GM12878 (cell line): ENCODE measurements around the gene SPATA25. TPM values are rescaled to one million over a fixed set of nuclear protein-coding genes. Genes with fewer than 3 reads are reported as not detected.

Experiments used
- CBFB ChIP-seq: IDR thresholded peaks from 2 replicates; pipeline ENCODE4 v1.6.1; 2016; ENCODE audit warnings: antibody characterized with exemption, low read depth
- CBX3 ChIP-seq: fragments of 200-600 bp; sonication (generic); IDR thresholded peaks from 2 replicates; pipeline ENCODE4 v1.6.1; 2016; ENCODE audit warnings: low read depth, borderline replicate concordance
- CHD1 ChIP-seq: IDR thresholded peaks from 2 replicates; pipeline ENCODE4 v1.6.1; 2012; ENCODE audit warnings: low read depth, low read length, improper control_type of control experiment
- CHD2 ChIP-seq: IDR thresholded peaks from 2 replicates; pipeline ENCODE4 v1.6.1; 2011; ENCODE audit warnings: low read depth, low read length, improper control_type of control experiment, borderline replicate concordance
- CHD4 ChIP-seq: fragments of 200-600 bp; sonication (generic); IDR thresholded peaks from 2 replicates; pipeline ENCODE4 v1.6.1; 2016; ENCODE audit warnings: mild to moderate bottlenecking
- CREB1 ChIP-seq: IDR thresholded peaks from 2 replicates; pipeline ENCODE4 v1.6.1; 2012; ENCODE audit warnings: low read depth, mild to moderate bottlenecking, inconsistent platforms
- EED ChIP-seq: sonication (generic); IDR thresholded peaks from 2 replicates; pipeline ENCODE4 v1.6.1; 2016; ENCODE audit warnings: antibody characterized with exemption, low read depth
- EGR1 ChIP-seq, 2 experiments: IDR thresholded peaks; 1 replicate in 1 of 2; 2 replicates in 1 of 2; pipeline ENCODE4 v1.6.1; 2011 to 2012; ENCODE audit warnings: low read depth in 2 of 2, low read length in 2 of 2, borderline replicate concordance in 1 of 2, mild to moderate bottlenecking in 1 of 2, moderate library complexity in 1 of 2
- FOS ChIP-seq: IDR thresholded peaks from 3 replicates; pipeline ENCODE4 v1.6.1; 2011; ENCODE audit warnings: borderline replicate concordance; ENCODE audit not compliant: insufficient read length; ENCODE audit errors: extremely low read depth
- IKZF2 ChIP-seq, 2 experiments: fragments of 450-650 bp; IDR thresholded peaks; 2 replicates each; pipeline ENCODE4 v1.6.1; 2017; ENCODE audit warnings: mild to moderate bottlenecking in 2 of 2, moderate library complexity in 2 of 2
- JUNB ChIP-seq: IDR thresholded peaks from 2 replicates; pipeline ENCODE4 v1.6.1; 2016; ENCODE audit warnings: antibody characterized with exemption, mild to moderate bottlenecking
- KLF5 ChIP-seq: fragments of 450-650 bp; IDR thresholded peaks from 2 replicates; pipeline ENCODE4 v1.6.1; 2014; ENCODE audit warnings: mild to moderate bottlenecking; ENCODE audit not compliant: partially characterized antibody
- MXI1 ChIP-seq: fragments of 150-350 bp; IDR thresholded peaks from 2 replicates; pipeline ENCODE4 v1.6.1; 2011; ENCODE audit warnings: low read depth, mild to moderate bottlenecking, inconsistent platforms, low read length, improper control_type of control experiment
- PML ChIP-seq: IDR thresholded peaks from 2 replicates; pipeline ENCODE4 v1.6.1; 2012; ENCODE audit warnings: low read length, inconsistent platforms
- POLR2AphosphoS5 ChIP-seq: IDR thresholded peaks from 2 replicates; pipeline ENCODE4 v1.6.1; 2011; ENCODE audit warnings: mild to moderate bottlenecking, low read length, inconsistent platforms
- RAD51 ChIP-seq: fragments of 450-650 bp; IDR thresholded peaks from 2 replicates; pipeline ENCODE4 v1.6.1; 2016; ENCODE audit warnings: moderate library complexity, mild to moderate bottlenecking, inconsistent platforms
- RB1 ChIP-seq: fragments of 450-650 bp; formaldehyde crosslinking; IDR thresholded peaks from 2 replicates; pipeline ENCODE4 v1.6.1; 2017; ENCODE audit warnings: mild to moderate bottlenecking, borderline replicate concordance
- SUZ12 ChIP-seq: fragments of 200-600 bp; sonication (generic); IDR thresholded peaks from one replicate; pipeline ENCODE4 v1.6.1; 2018; ENCODE audit warnings: antibody characterized with exemption, mild to moderate bottlenecking; ENCODE audit not compliant: unreplicated experiment
- TAF1 ChIP-seq: IDR thresholded peaks from 2 replicates; pipeline ENCODE4 v1.6.1; 2011; ENCODE audit warnings: mild to moderate bottlenecking, low read depth, low read length, borderline replicate concordance
- TBL1XR1 ChIP-seq: IDR thresholded peaks from 2 replicates; pipeline ENCODE4 v1.6.1; 2012; ENCODE audit warnings: low read depth, low read length, improper control_type of control experiment
- polyA plus RNA-seq, 11 experiments: library from polyadenylated mRNA; depleted of rRNA in 4 of 11; unstranded in 6 of 11; stranded (reverse) in 5 of 11; fragments of >200 nt; fragmentation: Nextera tagmentation in 4 of 11; fragmentation: Illumina TruSeq in 1 of 11; extraction: Ambion mirVana in 4 of 11; extraction: Trizol in 1 of 11; gene quantifications; 1 replicate in 1 of 11; 2 replicates in 10 of 11; pipeline versions ENCODE4 v1.2.1 to v1.2.3, GENCODE V29; 2011 to 2016; ENCODE audit warnings: inconsistent platforms in 2 of 11, missing spikeins in 2 of 11, low read depth in 1 of 11
- total RNA-seq, 4 experiments: library from RNA; depleted of rRNA in 3 of 4; stranded (reverse); fragments of >200 nt in 3 of 4; fragmentation: Illumina TruSeq in 1 of 4; extraction: Trizol in 1 of 4; gene quantifications; 2 replicates each; pipeline versions ENCODE4 v1.2.1 to v1.2.3, GENCODE V29; 2013 to 2021
- TF ChIP-seq, protein P1 (sequence below): fragments of 150-350 bp; IDR thresholded peaks from 2 replicates; pipeline ENCODE4 v1.6.1; 2014; ENCODE audit warnings: mild to moderate bottlenecking, low read depth, low read length
- TF ChIP-seq, protein P2 (sequence below): IDR thresholded peaks from 2 replicates; pipeline ENCODE4 v1.6.1; 2012; ENCODE audit warnings: mild to moderate bottlenecking, low read depth, low read length
- TF ChIP-seq, protein P3 (sequence below): fragments of 450-650 bp; IDR thresholded peaks from 2 replicates; pipeline ENCODE4 v1.6.1; 2017; ENCODE audit warnings: mild to moderate bottlenecking, low read depth, inconsistent platforms; ENCODE audit not compliant: poor library complexity, severe bottlenecking

SPATA25 gene
- total and polyA plus RNA-seq, 10 of the 15 experiments (the other 5 are each of a cell fraction or from before 2014, with no cell fraction given), result 0.28 to 2.9 (median 1.3) TPM; not detected in 3

DNA sequence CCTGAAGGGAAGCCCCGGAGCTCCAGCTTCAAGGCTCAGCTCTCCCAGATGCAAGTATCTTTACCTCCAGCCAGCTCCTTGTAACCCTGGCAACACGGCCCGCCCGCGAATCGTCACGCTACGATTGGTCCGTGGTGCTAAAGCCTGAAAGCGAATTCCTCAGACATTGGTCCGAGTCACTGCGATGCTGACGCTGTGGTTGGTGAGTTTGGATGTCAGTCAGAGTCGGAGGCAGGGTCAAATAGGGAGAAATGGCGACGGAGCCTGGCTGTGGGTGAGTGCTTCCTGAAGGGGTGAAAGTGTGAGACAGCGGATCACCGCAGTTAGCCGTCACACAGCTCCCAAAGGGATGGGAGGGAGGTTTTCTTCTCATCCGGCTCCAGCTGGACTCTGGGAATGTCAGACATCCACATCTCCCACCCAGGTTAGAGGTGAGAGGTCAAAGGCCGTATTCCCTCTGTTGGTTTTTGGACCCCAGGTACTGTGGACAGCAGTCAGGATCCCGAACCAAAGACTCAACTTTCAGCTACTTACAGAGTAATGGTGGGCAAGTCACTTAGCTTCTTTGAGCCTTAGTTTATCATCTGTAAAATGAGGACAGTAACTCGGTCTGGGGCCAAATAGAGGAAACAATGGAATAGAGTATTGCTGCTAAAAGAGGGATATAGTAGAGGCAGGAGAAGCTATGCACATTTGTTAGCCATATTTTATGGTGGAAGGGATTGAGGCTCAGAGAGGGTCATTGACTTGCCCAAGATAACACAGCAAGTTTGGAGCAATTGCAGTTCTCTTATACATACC lies 6.2 kb downstream of the SPATA25 start, which contains the start of gene ZSWIM1 (continued):
- TF ChIP-seq FOS (peak; percentile 96), CBX3 (no peak), TBL1XR1 (0 out of 2 replicates have a peak, but pooled peaks have one; percentile 29), EED (no peak), JUNB (no peak), CHD1 (no peak), MXI1 (peak; percentile 94), EGR1 (IDR thresholded peaks at IDR 0.05; ENCODE audit: borderline replicate concordance in 1 of 2, low read depth in 2 of 2, low read length in 2 of 2) (no peak), IKZF2 (IDR thresholded peaks at IDR 0.05) (peak; percentile 76 to 78), SUZ12 (no peak), POLR2AphosphoS5 (peak; percentile 98), KLF5 (no peak), CBFB (peak; percentile 70; the same call in 1 of the 2 replicates), PML (peak; percentile 88), CHD2 (peak; percentile 96), TAF1 (peak; percentile 98), CREB1 (peak; percentile 81), RAD51 (no peak), RB1 (peak; percentile 39; the same call in 1 of the 2 replicates), CHD4 (no peak)
- TF ChIP-seq, protein P1, sequence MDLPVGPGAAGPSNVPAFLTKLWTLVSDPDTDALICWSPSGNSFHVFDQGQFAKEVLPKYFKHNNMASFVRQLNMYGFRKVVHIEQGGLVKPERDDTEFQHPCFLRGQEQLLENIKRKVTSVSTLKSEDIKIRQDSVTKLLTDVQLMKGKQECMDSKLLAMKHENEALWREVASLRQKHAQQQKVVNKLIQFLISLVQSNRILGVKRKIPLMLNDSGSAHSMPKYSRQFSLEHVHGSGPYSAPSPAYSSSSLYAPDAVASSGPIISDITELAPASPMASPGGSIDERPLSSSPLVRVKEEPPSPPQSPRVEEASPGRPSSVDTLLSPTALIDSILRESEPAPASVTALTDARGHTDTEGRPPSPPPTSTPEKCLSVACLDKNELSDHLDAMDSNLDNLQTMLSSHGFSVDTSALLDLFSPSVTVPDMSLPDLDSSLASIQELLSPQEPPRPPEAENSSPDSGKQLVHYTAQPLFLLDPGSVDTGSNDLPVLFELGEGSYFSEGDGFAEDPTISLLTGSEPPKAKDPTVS, result no peak
- TF ChIP-seq, protein P2, sequence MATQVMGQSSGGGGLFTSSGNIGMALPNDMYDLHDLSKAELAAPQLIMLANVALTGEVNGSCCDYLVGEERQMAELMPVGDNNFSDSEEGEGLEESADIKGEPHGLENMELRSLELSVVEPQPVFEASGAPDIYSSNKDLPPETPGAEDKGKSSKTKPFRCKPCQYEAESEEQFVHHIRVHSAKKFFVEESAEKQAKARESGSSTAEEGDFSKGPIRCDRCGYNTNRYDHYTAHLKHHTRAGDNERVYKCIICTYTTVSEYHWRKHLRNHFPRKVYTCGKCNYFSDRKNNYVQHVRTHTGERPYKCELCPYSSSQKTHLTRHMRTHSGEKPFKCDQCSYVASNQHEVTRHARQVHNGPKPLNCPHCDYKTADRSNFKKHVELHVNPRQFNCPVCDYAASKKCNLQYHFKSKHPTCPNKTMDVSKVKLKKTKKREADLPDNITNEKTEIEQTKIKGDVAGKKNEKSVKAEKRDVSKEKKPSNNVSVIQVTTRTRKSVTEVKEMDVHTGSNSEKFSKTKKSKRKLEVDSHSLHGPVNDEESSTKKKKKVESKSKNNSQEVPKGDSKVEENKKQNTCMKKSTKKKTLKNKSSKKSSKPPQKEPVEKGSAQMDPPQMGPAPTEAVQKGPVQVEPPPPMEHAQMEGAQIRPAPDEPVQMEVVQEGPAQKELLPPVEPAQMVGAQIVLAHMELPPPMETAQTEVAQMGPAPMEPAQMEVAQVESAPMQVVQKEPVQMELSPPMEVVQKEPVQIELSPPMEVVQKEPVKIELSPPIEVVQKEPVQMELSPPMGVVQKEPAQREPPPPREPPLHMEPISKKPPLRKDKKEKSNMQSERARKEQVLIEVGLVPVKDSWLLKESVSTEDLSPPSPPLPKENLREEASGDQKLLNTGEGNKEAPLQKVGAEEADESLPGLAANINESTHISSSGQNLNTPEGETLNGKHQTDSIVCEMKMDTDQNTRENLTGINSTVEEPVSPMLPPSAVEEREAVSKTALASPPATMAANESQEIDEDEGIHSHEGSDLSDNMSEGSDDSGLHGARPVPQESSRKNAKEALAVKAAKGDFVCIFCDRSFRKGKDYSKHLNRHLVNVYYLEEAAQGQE, result 0 out of 2 replicates have a peak, but pooled peaks have one; percentile 14
- TF ChIP-seq, protein P3, sequence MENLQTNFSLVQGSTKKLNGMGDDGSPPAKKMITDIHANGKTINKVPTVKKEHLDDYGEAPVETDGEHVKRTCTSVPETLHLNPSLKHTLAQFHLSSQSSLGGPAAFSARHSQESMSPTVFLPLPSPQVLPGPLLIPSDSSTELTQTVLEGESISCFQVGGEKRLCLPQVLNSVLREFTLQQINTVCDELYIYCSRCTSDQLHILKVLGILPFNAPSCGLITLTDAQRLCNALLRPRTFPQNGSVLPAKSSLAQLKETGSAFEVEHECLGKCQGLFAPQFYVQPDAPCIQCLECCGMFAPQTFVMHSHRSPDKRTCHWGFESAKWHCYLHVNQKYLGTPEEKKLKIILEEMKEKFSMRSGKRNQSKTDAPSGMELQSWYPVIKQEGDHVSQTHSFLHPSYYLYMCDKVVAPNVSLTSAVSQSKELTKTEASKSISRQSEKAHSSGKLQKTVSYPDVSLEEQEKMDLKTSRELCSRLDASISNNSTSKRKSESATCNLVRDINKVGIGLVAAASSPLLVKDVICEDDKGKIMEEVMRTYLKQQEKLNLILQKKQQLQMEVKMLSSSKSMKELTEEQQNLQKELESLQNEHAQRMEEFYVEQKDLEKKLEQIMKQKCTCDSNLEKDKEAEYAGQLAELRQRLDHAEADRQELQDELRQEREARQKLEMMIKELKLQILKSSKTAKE, result peak; percentile 94
